Aorta (tissue), 5 donors: ENCODE measurements around the gene PNLDC1. TPM values are rescaled to one million over a fixed set of nuclear protein-coding genes. Genes with fewer than 3 reads are reported as not detected.
"Not testable (repeated sequence)": the region's sequence is repeated elsewhere in the genome, so short reads cannot be mapped to it uniquely, and the experiment has no call there.

Experiments
- ATAC-seq: fragments of 200-7000 bp; cut with Tn5 transposase; one replicate; pipeline ENCODE4 v1.9.1; 2022; ENCODE audit warnings: moderate library complexity; ENCODE audit not compliant: low FRiP score
- DNase-seq, 2 donors: peaks; one replicate each; pipeline ENCODE4 v3.0.0-alpha.2; 2020
- H3K27ac ChIP-seq, 2 donors: one replicate each; pipeline ENCODE4 v1.5.1; 2013; ENCODE audit warnings: low read length in 2 of 2, mild to moderate bottlenecking in 2 of 2, moderate library complexity in 2 of 2, control low read depth in 1 of 2, inconsistent platforms in 1 of 2, low read depth in 1 of 2
- H3K27me3 ChIP-seq, 2 donors: one replicate each; pipeline ENCODE4 v1.6.1; 2013; ENCODE audit warnings: control low read depth in 1 of 2, low read length in 1 of 2, mild to moderate bottlenecking in 1 of 2, moderate library complexity in 1 of 2; ENCODE audit not compliant: insufficient read depth in 2 of 2, control insufficient read depth in 1 of 2
- H3K36me3 ChIP-seq, 2 donors: one replicate each; pipeline ENCODE4 v1.6.1; 2013; ENCODE audit warnings: control low read depth in 1 of 2, low read length in 1 of 2, mild to moderate bottlenecking in 1 of 2; ENCODE audit not compliant: insufficient read depth in 2 of 2, control insufficient read depth in 1 of 2
- H3K4me1 ChIP-seq, 2 donors: one replicate each; pipeline ENCODE4 v1.6.1; 2013; ENCODE audit warnings: low read length in 2 of 2, control low read depth in 1 of 2, mild to moderate bottlenecking in 1 of 2, moderate library complexity in 1 of 2; ENCODE audit not compliant: insufficient read depth in 2 of 2, control insufficient read depth in 1 of 2
- H3K4me3 ChIP-seq, 2 donors: one replicate each; pipeline ENCODE4 v1.5.1; 2013; ENCODE audit warnings: low read length in 2 of 2, control low read depth in 1 of 2, mild to moderate bottlenecking in 1 of 2
- H3K9me3 ChIP-seq: one replicate; pipeline ENCODE4 v1.6.1; 2013; ENCODE audit warnings: mild to moderate bottlenecking, low read length; ENCODE audit not compliant: control insufficient read depth
- WGBS, 2 donors: extraction: QIAGEN DNeasy Blood & Tissue Kit; methylation state at CpG; one replicate each; pipeline ENCODE4 v1.1.7; 2013; 5-methylcytosine and 5-hydroxymethylcytosine counted together
- intact Hi-C, 2 donors: fragments of 100-400 bp; cut with DNase I; formaldehyde crosslinking; loops; one replicate each; pipeline versions ENCODE4 v1.14.2 to v1.15.0; 2022
- polyA plus RNA-seq, 2 donors: library from polyadenylated mRNA; stranded (reverse); fragments of 200-250 nt; gene quantifications; one replicate each; pipeline ENCODE4 v1.2.3, GENCODE V29; 2013
- total RNA-seq, 2 donors: library from RNA; stranded (reverse); fragmentation: NEBNext Ultra II Directional; extraction: Animal tissue kit (Norgen Biotek cat#: 25700); gene quantifications; one replicate each; pipeline ENCODE4 v1.2.1, GENCODE V29; 2021
- donor health status: healthy with polysubstance abuse.
- donor health status: Bipolar disorder and iron deficiency.
- donor health status: DM: no; HTN: no; CAD: no.
- donor health status: DM: no; HTN: no; CAD: no.
- donor health status: DM: yes; HTN: yes; CAD: no.

PNLDC1 gene
- total and polyA plus RNA-seq, 4 donors = 0.26 to 0.46 (median 0.38) TPM; not detected in 1

DNA sequence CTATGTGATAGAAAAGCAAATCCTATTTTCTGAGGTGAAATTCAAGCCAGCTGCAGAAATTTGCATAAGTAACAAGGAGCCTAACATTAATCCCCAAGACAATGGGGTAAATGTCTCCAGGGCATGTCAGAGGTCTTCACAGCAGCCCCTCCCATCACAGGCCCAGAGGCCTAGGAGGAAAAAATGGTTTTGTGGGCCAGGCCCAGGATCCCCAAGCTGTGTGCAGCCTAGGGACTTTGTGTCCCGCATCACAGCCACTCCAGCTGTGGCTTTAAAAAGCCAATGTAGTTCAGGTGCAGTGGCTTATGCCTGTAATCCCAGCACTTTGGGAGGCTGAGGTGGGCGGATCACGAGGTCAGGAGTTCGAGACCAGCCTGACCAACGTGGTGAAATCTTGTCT is 48.5 kb downstream of the PNLDC1 start:
- intact Hi-C loops, ATAC-seq, DNase-seq, H3K27ac ChIP-seq, H3K9me3 ChIP-seq, H3K27me3 ChIP-seq, H3K4me3 ChIP-seq, H3K36me3 ChIP-seq, H3K4me1 ChIP-seq: not testable (repeated sequence)
- 90 to 91% methylated on average over 5 of the region's 5 CpGs for WGBS, 2 donors

DNA sequence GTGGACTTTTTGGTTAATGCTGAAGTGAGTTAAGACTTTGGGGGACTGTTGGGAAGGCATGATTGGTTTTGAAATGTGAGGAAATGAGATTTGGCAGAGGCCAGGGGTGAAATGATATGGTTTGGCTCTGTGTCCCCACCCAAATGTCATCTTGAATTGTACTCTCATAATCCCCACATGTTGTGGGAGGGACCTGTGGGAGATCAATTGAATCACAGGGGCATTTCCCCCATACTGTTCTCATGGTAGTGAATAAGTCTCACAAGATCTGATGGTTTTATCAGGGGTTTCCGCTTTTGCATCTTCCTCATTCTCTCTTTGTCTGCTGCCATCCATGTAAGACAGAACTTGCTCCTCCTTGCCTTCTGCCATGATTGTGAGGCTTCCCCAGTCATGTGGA is 49.8 kb downstream of the PNLDC1 start:
- 92% methylated on average over 1 of the region's 1 CpG for WGBS, 2 donors
- not testable (repeated sequence) for H3K27ac ChIP-seq, H3K36me3 ChIP-seq, H3K27me3 ChIP-seq, H3K4me3 ChIP-seq, H3K9me3 ChIP-seq, ATAC-seq, H3K4me1 ChIP-seq, DNase-seq
- intact Hi-C loops = loop anchor here in 1 of 2 donors (10.0 kb wide), 1 partner anchor 195 kb away; no protein-coding TSS in a partner anchor

DNA sequence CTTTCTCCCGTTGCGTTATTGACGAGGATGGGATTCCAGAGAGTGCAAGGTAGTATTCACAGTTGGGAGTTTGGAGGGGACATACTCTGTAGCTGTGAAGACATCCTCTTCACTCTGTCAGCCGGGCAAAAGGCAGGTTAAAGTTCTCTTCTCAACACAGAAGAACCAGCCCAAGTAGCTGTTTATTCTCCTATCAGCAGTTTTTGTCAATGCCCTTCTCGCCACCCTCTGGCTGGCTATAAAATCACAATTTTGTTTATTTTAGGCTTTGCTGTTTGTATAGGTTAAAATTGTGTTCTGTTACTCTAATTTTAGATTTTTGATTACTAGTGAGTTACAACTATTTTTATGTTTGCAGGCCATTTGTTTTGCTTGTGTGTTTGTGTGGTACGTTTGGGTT is 52.8 kb downstream of the PNLDC1 start:
- intact Hi-C loops = loop anchor here in 1 of 2 donors (10.0 kb wide), 1 partner anchor 192 kb away; no protein-coding TSS in a partner anchor
- no peaks in the 10 kb centered on the region for H3K36me3 ChIP-seq
- no peak for DNase-seq
- H3K9me3 ChIP-seq = no peaks in the 10 kb centered on the region
- no peak overlapping the region for H3K4me3 ChIP-seq
- no peak overlapping the region for H3K27ac ChIP-seq
- H3K4me1 ChIP-seq = peaks cover 0 to 6% of the 10 kb centered on the region in 2 donors
- WGBS, 2 donors = 70 to 77% methylated on average over 6 of the region's 6 CpGs
- H3K27me3 ChIP-seq = no peaks in the 10 kb centered on the region
- ATAC-seq = peak; percentile 48

- Histone ChIP-seq H3K4me3 (no peak overlapping the region), H3K27ac (no peak overlapping the region), H3K9me3 (no peaks in the 10 kb centered on the region), H3K4me1 (peaks cover 0 to 6% of the 10 kb centered on the region in 2 donors), H3K27me3 (no peaks in the 10 kb centered on the region), H3K36me3 (no peaks in the 10 kb centered on the region)
- no peak for DNase-seq
- peak; percentile 87 for ATAC-seq
- intact Hi-C loops = loop anchor here in 1 of 2 donors (10.0 kb wide), 1 partner anchor 191 kb away; no protein-coding TSS in a partner anchor
These were observed 53.7 kb downstream of the PNLDC1 start for GRCh38 chr6:159853754-159854153.

GRCh38 chr6:159854959-159855358 is 54.9 kb downstream of the PNLDC1 start:
- H3K27me3 ChIP-seq = no peaks in the 10 kb centered on the region
- peak; percentile 17 for ATAC-seq
- intact Hi-C loops = loop anchor here in 1 of 2 donors (10.0 kb wide), 1 partner anchor 190 kb away; no protein-coding TSS in a partner anchor
- 94 to 96% methylated on average over 3 of the region's 3 CpGs for WGBS, 2 donors
- no peak for DNase-seq
- H3K9me3 ChIP-seq = no peaks in the 10 kb centered on the region
- H3K36me3 ChIP-seq = no peaks in the 10 kb centered on the region
- peaks cover 0 to 6% of the 10 kb centered on the region in 2 donors for H3K4me1 ChIP-seq
- no peak overlapping the region for H3K27ac ChIP-seq
- no peak overlapping the region for H3K4me3 ChIP-seq

GRCh38 chr6:159858259-159858658 is 58.2 kb downstream of the PNLDC1 start:
- no peaks in the 10 kb centered on the region for H3K36me3 ChIP-seq
- DNase-seq (no peak), ATAC-seq (no peak)
- no peak overlapping the region for H3K4me3 ChIP-seq
- intact Hi-C loops = loop anchor here in 1 of 2 donors (10.0 kb wide), 1 partner anchor 187 kb away; no protein-coding TSS in a partner anchor
- no peaks in the 10 kb centered on the region for H3K27me3 ChIP-seq
- no peak overlapping the region for H3K27ac ChIP-seq
- H3K9me3 ChIP-seq = no peaks in the 10 kb centered on the region
- peaks cover 0 to 6% of the 10 kb centered on the region in 2 donors for H3K4me1 ChIP-seq
- WGBS, 2 donors = 92 to 94% methylated on average over 1 of the region's 1 CpG

- H3K27me3 ChIP-seq = no peaks in the 10 kb centered on the region
- intact Hi-C loops = loop anchor here (10.0 kb wide), 4 partner anchors 166 to 594 kb away; partner anchors contain the start of gene SOD2 (in 1 of the 2)
- no peaks in the 10 kb centered on the region for H3K9me3 ChIP-seq
- 96 to 98% methylated on average over 1 of the region's 1 CpG for WGBS, 2 donors
- no peaks in the 10 kb centered on the region for H3K36me3 ChIP-seq
- ATAC-seq (no peak), DNase-seq (no peak)
- H3K4me1 ChIP-seq = no peaks in the 10 kb centered on the region
- H3K27ac ChIP-seq = no peak overlapping the region
- no peak overlapping the region for H3K4me3 ChIP-seq
These were observed 60.4 kb downstream of the PNLDC1 start for GRCh38 chr6:159860482-159860881.

DNA sequence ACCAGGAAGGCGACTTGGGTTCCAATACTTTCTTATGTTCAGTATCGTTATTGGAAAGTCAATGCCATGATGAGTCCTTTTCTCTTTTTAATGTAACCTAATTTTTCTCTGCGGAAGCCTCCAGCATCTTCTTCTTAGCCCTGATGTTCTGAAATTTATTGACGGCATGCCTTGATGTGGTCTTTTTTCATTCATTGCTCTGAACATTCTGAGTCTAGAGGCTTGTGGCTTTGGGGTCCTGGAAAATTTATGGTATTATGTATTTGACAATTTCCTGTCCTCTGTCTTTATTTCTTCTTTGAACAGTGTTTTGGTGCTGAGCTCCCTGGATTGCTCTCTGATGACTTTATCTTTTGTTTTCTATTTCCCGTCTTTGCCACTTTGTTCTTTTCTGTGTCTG is 62.0 kb downstream of the PNLDC1 start:
- Histone ChIP-seq H3K27ac (no peak overlapping the region), H3K27me3 (no peaks in the 10 kb centered on the region), H3K4me1 (no peaks in the 10 kb centered on the region), H3K36me3 (no peaks in the 10 kb centered on the region), H3K4me3 (no peak overlapping the region), H3K9me3 (no peaks in the 10 kb centered on the region)
- DNase-seq = no peak
- ATAC-seq = no peak
- 91 to 92% methylated on average over 5 of the region's 5 CpGs for WGBS, 2 donors
- intact Hi-C loops = loop anchor here (2.0 to 10.0 kb wide), 5 partner anchors 81 to 593 kb away; partner anchors contain the start of gene SOD2 (in 1 of the 2)

DNA sequence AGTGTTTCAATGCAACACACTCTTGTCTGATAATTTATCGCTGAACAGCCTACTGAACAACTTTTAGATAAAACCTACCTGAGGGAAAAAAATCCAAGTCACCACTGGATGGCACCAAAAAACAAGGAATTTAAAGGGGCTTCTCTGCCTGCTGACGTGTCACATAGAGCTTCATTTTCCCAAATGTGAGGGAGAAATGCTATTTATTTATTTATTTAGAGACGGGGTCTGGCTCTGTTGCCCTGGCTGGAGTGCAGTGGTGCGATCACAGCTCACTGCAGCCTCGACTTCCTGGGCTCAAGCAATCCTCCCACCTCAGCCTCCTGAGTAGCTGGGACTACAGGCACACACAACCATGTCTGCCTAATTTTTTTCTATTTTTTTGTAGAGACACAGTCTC is 63.3 kb downstream of the PNLDC1 start:
- H3K27ac ChIP-seq, H3K4me1 ChIP-seq, H3K4me3 ChIP-seq, DNase-seq, H3K9me3 ChIP-seq, H3K27me3 ChIP-seq, H3K36me3 ChIP-seq: not testable (repeated sequence)
- intact Hi-C loops = loop anchor here (2.0 to 10.0 kb wide), 5 partner anchors 79 to 591 kb away; partner anchors contain the start of gene SOD2 (in 1 of the 2)
- WGBS, 2 donors = 20 to 21% methylated on average over 5 of the region's 5 CpGs
- ATAC-seq = peak; percentile 66
